RPMI7951 (cell line): ENCODE data around the gene YWHAH. TPM values are rescaled to one million over a fixed set of nuclear protein-coding genes. Genes with fewer than 3 reads are reported as not detected.
A peak's percentile ranks its signal among the peaks of the same experiment; 100 is the strongest.

Source experiments
- DNase-seq: peaks from one replicate; pipeline ENCODE4 v3.0.0-alpha.2; 2012; ENCODE audit warnings: low read depth
- total RNA-seq: library from RNA; depleted of rRNA; stranded (reverse); fragments of >200 nt; shearing (Covaris generic); gene quantifications from 2 replicates; pipeline ENCODE4 v1.2.3, GENCODE V29; 2014; rRNA removed

Gene YWHAH
- 170 and 176 TPM in 2 replicates for total RNA-seq

GRCh38 chr22:31943978-31944699 lies at the start of gene YWHAH:
Gene YWHAH (plus strand): TSS chr22:31944535. CDS start chr22:31944734, 199 bp downstream.
- peak; percentile 86 for DNase-seq

- DNase-seq, result no peak
Observed at GRCh38 chr22:31895411-31896123, 48.8 kb upstream of the YWHAH start.

DNA sequence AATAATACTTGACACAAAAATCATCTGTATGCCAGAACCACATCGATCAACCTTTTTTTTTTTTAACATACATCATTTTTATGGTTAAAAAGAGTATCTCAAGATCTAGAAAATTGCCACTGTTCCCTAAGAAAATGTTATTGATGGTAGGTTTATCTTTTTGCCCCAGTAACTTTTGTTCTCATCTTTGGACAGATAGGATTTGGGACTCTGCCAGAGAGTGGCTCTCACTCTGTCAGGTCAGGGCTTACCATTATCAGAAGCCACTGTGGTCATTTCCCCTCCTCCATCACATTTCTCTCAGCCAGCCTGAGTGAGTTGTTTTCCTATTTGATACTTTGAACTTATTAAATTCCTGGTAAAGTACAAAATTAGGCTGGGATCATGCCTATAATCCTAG lies 47.9 kb upstream of the YWHAH start:
- no peak for DNase-seq

DNA sequence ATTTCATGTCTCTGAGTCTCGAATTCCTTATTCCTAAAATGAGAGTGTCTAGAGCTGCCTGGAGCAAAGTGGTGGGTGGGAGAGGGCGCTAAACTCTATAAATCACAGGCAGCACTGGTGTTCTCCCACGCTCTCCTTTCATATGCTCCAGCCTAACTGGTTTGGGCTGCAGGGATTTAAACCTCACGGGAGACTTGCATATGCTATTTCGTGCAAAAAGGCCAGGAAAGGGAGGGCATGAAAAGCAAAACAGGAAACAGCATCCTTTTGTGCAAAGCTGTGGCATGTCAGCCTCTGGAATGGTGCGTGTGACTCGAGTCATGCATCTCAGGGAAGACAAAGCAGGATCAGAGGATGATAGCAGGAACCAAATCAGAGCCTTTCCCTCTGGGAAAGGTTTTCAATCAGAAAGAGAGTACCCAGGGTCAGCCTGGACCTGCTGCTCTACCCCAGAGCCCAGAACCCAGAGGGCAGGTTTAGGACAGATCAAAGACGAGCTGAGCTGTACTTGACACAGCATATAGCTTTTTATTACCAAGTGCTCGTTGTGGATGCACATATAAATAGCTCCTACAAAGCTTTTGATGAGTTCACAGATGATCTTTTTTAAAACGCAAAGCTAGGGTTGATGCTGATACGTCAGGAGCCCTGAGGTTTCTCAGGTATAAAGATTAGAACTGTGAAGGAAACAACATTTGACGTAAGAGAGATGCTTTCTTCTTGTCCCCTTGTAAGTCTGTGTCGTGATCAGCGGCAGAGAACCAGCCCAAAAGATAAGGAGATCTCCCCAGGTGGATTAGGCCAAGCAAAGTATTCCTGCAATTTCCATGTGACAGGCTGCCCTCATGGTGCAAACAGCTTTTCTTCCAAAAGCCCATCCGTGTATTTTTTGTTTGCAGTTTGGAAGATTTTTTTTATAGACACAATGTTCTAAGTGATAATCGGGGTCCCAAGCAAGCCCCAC lies 46.2 kb upstream of the YWHAH start:
- DNase-seq, result no peak

- DNase-seq, result no peak
Observed at GRCh38 chr22:31898926-31899325, 45.4 kb upstream of the YWHAH start.

GRCh38 chr22:31899669-31900068 lies 44.7 kb upstream of the YWHAH start:
- no peak for DNase-seq

DNA sequence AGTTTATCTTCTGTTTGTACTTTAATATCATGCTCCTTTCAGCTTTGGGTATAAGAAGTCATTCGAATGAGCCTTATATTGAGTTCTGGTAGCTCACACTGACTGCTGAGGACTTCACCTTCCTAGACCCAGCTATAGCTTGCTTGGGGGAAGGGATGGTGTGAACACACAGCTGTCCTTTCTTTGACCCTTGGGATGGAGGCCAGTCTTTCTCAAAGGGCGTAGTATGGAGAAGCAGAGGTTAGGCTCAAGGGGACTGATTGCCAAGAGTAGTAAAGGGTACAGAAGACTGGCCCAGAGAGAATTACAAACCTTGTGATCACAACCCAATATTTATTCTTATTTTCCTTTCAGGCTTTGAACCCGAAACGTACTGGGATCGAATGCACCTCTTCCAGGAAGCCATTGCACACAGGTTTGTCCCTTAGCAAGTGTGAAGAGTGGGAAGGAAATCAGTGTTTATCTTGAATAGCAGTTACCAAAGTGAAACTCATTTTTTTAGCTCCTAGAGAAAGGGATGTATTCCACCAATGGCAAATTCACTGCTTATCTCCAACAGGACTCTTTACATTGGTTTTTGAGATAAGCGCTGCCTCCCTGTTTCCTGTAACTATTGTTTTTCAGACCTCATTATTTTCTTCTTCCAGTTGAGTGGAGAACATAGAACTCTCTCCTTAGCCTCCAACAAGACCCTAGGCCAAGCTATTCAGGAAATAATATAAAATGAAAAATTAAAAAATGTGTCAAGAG lies 42.8 kb upstream of the YWHAH start:
- DNase-seq, result no peak

- DNase-seq, result no peak
Observed at GRCh38 chr22:31904651-31905050, 39.7 kb upstream of the YWHAH start.

DNA sequence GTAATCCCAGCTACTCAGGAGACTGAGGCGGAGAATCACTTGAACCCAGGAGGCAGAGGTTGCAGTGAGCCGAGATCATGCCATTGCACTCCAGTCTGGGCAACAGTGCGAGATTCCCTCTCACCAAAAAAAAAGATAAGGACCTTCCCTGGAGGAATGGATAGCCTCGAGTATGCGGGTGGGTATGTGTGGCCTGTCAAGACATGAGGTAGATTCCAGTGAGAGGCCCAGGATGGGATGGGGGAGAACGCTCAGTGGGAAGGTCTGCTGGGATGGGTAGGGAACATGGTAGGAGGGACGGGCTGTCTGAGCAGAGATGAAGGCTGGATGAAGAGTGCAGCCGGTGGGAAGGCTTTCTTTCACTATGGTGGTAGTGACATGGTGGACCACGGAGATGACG lies 39.0 kb upstream of the YWHAH start:
- no peak for DNase-seq

DNA sequence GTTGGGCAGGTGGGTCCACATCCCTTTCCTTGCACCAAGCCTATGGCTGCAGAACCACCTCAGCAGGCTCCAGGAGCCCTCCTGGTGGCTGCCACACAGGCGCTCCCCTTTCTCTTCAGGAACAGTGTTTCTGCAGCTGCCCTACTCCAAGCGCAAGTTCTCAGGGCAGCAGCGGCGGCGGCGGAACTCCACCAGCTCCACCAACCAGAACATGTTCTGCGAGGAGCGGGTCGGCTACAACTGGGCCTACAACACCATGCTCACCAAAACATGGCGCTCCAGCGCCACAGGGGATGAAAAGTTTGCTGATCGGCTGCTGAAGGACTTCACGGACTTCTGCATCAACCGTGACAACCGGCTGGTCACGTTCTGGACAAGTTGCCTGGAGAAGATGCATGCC lies 38.2 kb upstream of the YWHAH start:
- no peak for DNase-seq

DNA sequence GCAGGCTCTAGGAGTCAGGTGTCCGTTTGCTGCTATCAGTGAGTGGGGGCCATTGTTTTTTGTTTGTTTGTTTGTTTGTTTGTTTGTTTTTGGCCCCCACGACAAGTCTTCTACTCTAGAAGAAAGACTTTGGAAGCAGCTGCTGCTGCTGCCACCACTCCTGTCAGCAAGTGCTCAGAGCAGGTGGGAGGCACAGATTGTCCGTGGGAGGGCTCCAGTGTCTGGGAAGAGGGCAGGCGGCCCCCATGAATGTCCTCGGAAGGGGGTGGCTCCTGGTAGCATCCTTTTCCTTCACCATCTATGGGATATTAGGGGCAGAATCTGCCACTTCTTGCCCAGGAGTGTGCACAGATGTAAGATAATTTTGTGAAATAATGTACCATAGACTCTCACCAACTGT lies 37.8 kb upstream of the YWHAH start:
- no peak for DNase-seq

GRCh38 chr22:31909977-31910376 lies 34.4 kb upstream of the YWHAH start:
- no peak for DNase-seq

GRCh38 chr22:31911565-31912406 lies 32.5 kb upstream of the YWHAH start:
- DNase-seq, result no peak

DNA sequence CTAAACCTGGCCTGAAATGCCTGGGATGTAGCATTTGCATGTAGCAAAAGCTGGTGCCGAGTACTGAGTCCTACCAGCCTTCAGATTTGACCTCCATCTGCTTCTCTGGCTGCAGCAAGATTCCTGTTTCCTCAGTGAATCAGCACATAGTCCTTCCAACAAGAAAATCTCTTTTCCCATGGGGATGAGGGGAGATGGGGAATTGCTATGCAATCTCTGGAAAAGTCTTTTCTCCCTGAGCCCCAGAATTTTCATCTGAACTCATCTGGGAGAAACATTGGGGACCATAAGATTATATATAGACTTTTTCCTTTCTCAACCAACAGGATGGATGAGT lies 32.0 kb upstream of the YWHAH start:
- no peak for DNase-seq

DNA sequence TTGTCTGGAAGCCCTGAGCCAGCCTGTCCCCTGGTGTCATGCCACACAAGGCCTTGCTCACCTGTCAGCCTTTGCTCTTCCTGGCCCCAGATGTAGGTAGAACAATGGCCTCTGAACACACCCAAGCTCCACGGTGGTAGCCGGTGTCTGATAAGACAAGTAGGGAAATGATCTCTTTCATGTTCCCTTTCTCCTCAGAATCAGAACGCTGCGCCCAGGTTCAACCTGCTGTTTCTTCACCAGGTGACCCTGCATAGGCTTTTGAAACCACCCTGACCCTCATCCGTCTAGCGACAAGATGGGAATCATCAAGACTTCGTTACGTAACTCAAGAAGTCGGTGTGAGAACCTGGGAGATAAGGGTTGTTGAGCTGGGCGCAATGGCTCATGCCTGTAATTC lies 28.7 kb upstream of the YWHAH start:
- no peak for DNase-seq

DNA sequence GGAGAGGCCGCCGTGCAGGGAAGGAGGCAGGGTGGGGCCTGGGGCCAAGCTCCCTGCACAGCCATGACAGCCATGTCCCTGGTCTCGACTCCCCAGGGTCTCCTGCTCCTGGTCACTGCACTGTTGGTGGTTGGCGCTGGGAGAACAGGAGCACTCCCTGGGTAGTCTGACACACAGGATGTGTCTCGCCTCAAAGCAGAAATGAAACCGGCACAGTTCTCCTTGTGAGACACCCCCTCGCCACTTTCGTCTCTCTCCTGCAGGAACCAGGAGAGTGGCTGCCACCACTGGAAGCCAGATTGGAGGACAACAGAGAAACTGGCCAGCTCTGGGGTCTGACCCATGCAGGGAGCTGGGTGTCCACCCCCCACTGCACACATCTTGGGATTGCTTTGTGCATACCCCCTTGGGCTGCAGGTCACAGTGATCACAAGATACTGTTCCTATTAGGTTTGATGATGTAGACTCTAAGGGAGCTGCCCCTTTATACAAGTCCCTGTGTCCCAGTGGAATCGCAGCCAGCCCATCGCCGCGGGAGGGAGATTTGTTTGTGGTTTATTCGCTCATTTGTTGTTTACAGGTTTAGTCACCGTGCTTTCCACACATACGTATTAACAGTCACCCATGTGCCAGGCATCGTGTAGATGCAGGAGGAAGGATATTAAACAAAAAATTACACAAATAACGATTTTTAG lies 27.0 kb upstream of the YWHAH start:
- DNase-seq, result no peak

GRCh38 chr22:31919730-31920129 lies 24.6 kb upstream of the YWHAH start:
- DNase-seq, result no peak

GRCh38 chr22:31920306-31920705 lies 24.0 kb upstream of the YWHAH start:
- no peak for DNase-seq

GRCh38 chr22:31921106-31921505 lies 23.2 kb upstream of the YWHAH start:
- no peak for DNase-seq

DNA sequence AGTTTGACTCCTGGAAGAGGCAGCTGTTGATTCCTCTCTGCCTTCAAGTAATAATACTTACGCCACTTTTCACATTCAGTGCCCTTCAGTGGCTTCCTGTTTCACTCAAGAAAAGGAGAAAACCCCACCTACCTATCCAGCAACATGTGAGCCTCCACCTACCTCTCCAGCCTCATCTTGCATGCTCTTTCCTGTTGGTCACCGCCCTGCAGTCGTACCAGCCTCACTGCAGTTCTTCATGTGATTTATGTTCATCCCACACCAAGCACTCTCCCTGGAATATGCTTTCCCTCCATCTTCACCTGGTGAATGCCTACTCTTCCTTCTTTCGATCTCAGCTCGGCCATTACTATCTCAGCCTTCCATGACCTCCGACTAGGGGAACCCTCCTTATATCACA lies 21.8 kb upstream of the YWHAH start:
- no peak for DNase-seq
